HG03439 (cell line): Measurements from ENCODE around the gene SRPK1.

Source experiments
- ATAC-seq: cut with Tn5 transposase; IDR thresholded peaks from one replicate; pipeline ENCODE4 v1.9.1; 2021; ENCODE audit warnings: mild to moderate bottlenecking, moderate library complexity; ENCODE audit not compliant: unreplicated experiment

SRPK1 gene

GRCh38 chr6:35903679-35904078 lies 17.2 kb downstream of the SRPK1 start:
- ATAC-seq = no peak

GRCh38 chr6:35900448-35900847 lies 20.4 kb downstream of the SRPK1 start:
- ATAC-seq = no peak

DNA sequence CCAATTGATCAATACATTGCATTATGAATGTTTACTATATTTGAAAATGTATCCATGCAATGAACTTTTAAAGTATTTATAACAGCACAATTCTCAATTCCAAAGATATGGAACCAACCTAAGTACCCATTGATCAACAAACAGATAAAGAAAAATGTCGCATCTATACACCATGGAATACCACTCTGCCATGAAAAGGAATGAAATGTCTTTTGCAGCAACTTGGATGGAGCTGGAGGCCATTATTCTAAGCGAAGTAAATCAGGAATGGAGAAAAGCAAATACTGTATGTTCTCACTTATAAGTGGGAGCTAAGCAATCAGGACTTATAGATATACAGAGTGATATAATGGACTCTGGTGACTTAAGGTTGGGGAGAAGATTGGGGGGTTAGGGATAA lies 22.9 kb downstream of the SRPK1 start:
- ATAC-seq = no peak

DNA sequence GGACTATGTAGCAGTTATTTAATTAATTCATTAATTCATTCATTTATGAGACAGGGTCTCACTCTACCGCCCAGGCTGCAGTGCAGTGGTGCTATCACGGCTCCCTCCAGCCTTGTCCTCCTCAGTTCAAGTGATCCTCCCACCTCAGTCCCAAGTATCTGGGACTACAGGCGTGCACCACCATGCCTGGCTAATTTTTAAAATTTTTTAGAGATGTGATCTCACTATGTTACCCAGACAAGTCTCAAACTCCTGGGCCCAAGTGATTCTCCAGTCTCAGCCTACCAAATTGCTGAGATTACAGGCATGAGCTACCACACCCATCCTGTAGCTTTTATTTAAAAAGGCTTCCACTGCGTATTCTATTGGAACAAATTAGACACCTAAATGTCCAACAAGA lies 23.4 kb downstream of the SRPK1 start:
- no peak for ATAC-seq

GRCh38 chr6:35897036-35897435 lies 23.9 kb downstream of the SRPK1 start:
- ATAC-seq = no peak

GRCh38 chr6:35896228-35896627 lies 24.7 kb downstream of the SRPK1 start:
- no peak for ATAC-seq

GRCh38 chr6:35895560-35895959 lies 25.3 kb downstream of the SRPK1 start:
- no peak for ATAC-seq

GRCh38 chr6:35894776-35895175 lies 26.1 kb downstream of the SRPK1 start:
- no peak for ATAC-seq

- ATAC-seq = no peak
Measured at GRCh38 chr6:35893246-35893645, 27.7 kb downstream of the SRPK1 start.

- ATAC-seq = no peak
Measured at GRCh38 chr6:35892482-35892881, 28.4 kb downstream of the SRPK1 start.

GRCh38 chr6:35879151-35879550 lies 41.7 kb downstream of the SRPK1 start:
- no peak for ATAC-seq

GRCh38 chr6:35876902-35877301 lies 44.0 kb downstream of the SRPK1 start:
- ATAC-seq = no peak

GRCh38 chr6:35874730-35875129 lies 46.2 kb downstream of the SRPK1 start:
- no peak for ATAC-seq

- no peak for ATAC-seq
Measured at GRCh38 chr6:35859367-35859766, 61.5 kb downstream of the SRPK1 start.

DNA sequence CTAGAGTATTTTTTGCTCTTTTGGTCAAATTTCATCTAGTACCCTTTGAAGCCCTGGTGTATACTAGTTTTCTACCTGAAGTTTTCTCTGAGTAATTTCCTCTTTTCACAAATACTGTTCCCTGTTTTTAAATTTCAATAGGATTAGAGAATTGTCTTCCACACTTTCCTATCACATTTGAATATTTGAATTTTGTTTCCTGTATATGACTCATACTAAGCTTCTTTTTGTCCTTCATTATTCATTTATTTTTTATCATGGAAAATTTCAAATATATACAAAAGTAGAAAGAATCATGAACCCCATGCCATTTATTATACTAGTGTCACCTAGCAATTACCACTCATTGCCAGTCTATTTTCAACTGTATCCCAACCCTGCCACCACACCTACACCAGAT lies 63.0 kb downstream of the SRPK1 start:
- no peak for ATAC-seq

DNA sequence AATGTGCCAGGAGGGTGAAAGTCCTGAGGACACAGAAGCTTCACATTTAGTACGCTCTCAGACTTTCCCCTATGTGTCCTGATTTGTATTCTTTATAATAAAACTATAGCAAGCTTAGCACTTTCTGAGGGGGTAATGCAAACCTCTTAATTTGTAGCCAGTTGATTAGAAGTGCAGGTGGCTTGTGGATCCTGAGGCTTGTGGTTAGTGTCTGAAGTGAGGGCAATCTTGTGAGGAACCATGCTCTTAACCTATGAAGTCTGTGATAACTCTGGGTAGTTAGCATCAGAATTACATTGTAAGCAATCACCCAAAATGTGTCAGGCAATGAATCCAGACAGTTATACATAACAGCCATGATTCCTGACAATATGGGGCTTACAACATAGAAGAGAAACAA lies 64.6 kb downstream of the SRPK1 start:
- no peak for ATAC-seq

GRCh38 chr6:35852994-35853393 lies 67.9 kb downstream of the SRPK1 start:
- ATAC-seq = no peak

DNA sequence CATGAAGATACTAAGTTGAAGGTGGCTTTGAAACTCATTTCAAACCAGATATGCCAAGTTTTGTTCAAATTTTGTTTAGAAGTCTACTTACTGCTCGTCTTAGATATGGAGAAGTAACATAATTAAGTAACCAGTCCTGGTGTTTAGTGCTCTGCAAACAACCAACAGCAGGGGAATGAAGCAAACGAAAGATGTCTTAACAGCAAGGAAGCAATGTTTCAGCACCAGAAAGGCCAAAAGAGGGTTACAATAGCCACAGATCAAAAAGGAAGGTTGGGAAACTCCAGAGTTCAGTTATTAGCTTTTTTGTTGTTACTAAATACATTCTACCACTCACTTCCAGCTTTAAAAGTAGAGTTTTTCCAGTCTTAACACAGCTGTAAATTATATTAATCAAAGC lies 70.7 kb downstream of the SRPK1 start:
- no peak for ATAC-seq

- ATAC-seq = no peak
Measured at GRCh38 chr6:35844290-35844689, 76.6 kb downstream of the SRPK1 start.

DNA sequence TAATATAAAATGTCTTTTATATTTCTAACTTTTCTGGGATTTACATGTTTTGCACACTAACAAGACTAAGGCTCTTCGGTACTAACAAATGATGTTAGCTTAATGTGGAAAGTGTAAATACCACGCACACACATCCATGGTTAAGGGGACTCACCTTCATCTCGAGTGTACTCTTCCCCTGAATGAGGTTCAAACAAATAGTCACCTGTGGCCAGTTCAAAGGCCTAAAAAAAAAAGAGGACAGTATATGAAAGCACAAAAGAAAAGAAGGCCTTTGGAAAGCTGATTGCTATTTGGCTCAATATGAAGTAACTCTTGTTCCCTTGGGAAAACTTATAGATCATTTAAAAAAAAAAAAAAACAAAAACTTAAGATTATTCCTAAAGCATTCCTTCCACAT lies 78.5 kb downstream of the SRPK1 start:
- no peak for ATAC-seq

GRCh38 chr6:35839019-35839418 lies 81.9 kb downstream of the SRPK1 start:
- no peak for ATAC-seq

DNA sequence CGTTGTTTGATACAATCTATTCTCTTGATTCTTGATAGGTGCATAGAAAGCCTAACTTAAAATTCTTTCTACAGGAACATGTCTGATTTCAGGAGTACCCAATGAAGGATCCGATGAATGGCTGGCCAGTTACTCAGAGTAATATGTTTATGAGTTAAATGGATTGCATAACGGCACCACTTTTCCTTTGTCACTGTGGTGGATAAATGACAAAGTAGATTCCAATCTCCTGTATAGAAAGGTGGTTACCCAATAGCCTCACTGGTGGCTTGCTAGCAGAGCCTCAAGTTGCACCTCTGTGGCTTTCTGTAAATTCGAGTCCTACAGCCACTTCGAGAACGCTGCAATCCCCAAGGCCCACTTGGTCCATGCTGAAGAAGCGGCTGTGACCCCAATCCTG lies 87.4 kb downstream of the SRPK1 start:
- no peak for ATAC-seq

DNA sequence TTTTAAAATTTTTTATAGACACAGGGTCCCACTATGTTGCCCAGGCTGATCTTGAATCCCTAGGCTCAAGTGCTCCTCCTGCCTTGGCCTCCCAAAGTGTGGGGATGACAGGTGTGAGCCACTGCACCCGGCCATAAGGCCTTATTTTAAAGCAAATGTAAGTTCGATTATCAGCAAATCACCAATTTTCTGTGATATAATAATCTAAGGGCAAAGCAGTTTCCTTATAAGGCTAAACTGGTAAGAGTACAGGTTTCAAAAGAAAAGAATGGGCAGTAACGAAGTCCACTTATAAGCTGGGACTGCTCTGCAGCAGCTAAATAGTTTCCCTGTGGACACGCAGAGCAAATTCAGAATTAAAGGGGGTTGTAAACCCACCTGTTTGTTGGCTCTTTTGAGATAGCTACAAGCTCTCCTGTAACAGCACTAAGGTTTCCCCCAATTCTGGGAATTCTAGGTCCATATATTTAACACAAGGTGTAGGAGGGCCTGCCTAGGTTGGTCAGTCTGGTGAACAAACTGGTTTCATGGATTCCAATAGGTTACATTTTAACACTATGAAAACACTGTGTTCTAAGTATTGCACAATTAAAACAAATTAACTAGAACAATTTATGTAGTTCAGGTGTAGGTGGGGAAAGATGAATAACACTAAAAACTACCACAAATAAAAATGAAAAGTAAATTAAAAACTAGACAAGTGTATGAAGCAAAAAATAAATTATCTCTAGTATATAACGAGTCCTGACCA lies 89.5 kb downstream of the SRPK1 start:
- ATAC-seq = no peak
